Duodenal mucosa (tissue), 2 donors: ENCODE results near the gene GALNT10.
"Not testable (repeated sequence)": the region's sequence is repeated elsewhere in the genome, so short reads cannot be mapped to it uniquely, and the experiment has no call there.

Experiments used
- H3K27ac ChIP-seq: one replicate; pipeline ENCODE4 v1.7.0; 2013; ENCODE audit warnings: low read depth, low read length
- H3K27me3 ChIP-seq, 2 donors: one replicate each; pipeline ENCODE4 v1.7.0; 2013; ENCODE audit warnings: low read length in 2 of 2, control low read depth in 1 of 2; ENCODE audit not compliant: insufficient read depth in 2 of 2, control insufficient read depth in 1 of 2
- H3K36me3 ChIP-seq, 2 donors: one replicate each; pipeline ENCODE4 v1.7.0; 2013; ENCODE audit warnings: low read length in 2 of 2, control low read depth in 1 of 2; ENCODE audit not compliant: insufficient read depth in 2 of 2, control insufficient read depth in 1 of 2
- H3K4me1 ChIP-seq, 2 donors: one replicate each; pipeline ENCODE4 v1.7.0; 2013; ENCODE audit warnings: low read length in 2 of 2, control low read depth in 1 of 2; ENCODE audit not compliant: insufficient read depth in 2 of 2, control insufficient read depth in 1 of 2
- H3K4me3 ChIP-seq, 2 donors: one replicate each; pipeline ENCODE4 v1.7.0; 2013; ENCODE audit warnings: low read length in 2 of 2, low read depth in 1 of 2
- H3K9ac ChIP-seq, 2 donors: one replicate each; pipeline ENCODE4 v1.7.0; 2013; ENCODE audit warnings: low read length in 2 of 2, low read depth in 1 of 2
- H3K9me3 ChIP-seq, 2 donors: one replicate each; pipeline ENCODE4 v1.7.0; 2013; ENCODE audit warnings: low read length in 2 of 2, control low read depth in 1 of 2; ENCODE audit not compliant: control insufficient read depth in 1 of 2

GALNT10 gene

DNA sequence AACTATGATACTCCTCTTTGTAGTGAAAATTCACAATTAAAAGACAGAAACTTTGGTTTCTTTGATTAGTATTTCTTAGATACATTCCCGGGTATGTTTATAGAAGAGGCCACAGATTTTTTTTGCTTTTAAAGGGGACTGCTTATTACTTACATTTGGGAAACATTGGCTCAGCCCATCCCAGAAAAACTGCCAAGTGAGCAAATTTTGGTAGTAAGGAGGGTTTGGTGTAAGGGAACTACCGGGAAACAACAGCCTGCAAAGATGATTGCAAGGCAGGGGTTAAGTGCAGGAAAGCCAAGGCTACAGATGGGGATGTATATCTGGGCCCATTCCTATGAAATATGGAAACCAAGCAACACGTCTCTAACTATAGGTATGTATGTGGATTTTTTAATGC lies 166.4 kb downstream of the GALNT10 start:
- Histone ChIP-seq H3K36me3 (no peaks in the 10 kb centered on the region), H3K27ac (no peak overlapping the region), H3K27me3 (no peaks in the 10 kb centered on the region), H3K4me1 (no peaks in the 10 kb centered on the region), H3K9ac (no peak overlapping the region), H3K4me3 (no peak overlapping the region), H3K9me3 (no peaks in the 10 kb centered on the region)

DNA sequence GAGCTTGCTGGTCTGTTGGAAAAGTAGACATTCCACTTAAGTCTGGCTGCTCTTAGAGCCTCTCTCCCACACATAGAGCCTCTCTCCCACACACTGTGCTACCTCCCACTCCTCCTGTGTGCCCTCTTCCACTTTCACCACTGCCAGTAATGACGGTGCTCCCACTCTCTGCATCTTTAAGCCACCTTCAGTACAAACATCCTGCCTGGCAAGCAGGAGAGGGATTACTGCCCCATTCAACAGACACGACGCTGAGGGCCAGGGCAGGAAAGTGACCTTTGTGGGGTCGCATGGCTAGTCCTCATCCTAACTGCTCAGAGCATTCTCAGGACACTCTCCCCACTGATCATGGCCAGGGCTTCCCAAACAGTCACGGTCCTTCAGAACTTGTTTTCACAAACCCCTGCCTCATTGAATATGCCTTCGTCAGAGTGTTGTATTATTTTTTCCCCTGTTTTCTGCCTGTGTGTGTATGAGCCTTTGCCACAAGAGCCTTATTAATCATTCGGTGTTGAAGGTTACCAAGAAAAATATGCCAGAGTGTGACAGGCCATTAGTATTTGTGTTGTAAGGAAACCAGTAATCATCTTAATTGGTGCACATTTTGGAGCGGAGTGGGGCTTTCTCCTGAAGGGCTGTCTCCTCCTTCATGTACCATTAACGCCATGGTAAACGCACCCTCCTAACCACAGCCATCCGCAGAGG lies 168.1 kb downstream of the GALNT10 start:
- Histone ChIP-seq H3K36me3 (no peaks in the 10 kb centered on the region), H3K4me1 (no peaks in the 10 kb centered on the region), H3K9ac (no peak overlapping the region), H3K9me3 (no peaks in the 10 kb centered on the region), H3K27me3 (no peaks in the 10 kb centered on the region), H3K27ac (no peak overlapping the region), H3K4me3 (no peak overlapping the region)

DNA sequence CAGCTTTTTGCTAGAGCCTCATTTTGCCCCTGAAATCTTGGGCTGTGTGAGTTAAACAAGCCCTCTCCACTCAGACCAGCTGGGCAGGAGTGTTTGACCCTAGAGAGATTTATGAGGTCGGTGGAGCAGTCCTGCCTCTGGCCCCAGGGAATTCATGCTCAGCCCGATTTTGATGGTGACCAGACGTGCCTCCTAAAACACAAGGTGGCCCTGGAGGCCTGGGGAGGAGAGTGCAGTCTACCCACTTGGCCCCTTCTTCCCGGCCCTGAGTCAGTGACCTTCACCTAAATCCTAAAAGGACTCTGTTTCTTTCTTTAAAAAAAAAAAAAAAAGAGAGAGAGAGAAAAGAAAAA lies 168.7 kb downstream of the GALNT10 start:
- no peak overlapping the region for H3K27ac ChIP-seq
- no peak overlapping the region for H3K9ac ChIP-seq
- H3K4me1 ChIP-seq, result no peaks in the 10 kb centered on the region
- no peaks in the 10 kb centered on the region for H3K9me3 ChIP-seq
- H3K27me3 ChIP-seq, result no peaks in the 10 kb centered on the region
- H3K36me3 ChIP-seq, result no peaks in the 10 kb centered on the region
- no peak overlapping the region for H3K4me3 ChIP-seq

DNA sequence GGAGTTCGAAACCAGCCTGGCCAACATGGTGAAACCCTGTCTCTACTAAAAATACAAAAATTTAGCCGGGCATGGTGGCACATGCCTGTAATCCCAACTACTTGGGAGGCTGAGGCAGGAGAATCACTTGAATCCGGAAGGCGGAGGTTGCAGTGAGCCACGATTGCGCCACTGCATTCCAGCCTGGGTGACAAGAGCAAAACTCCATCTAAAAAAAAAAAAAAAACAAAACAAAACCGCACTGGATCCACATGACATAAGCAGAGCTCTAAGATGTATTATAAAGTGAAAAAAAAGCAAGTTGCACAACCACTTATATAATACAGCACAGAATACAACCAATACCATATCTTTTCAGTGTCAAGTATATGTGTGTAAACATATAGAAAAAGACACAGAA lies 169.7 kb downstream of the GALNT10 start:
- H3K4me1 ChIP-seq, H3K4me3 ChIP-seq, H3K36me3 ChIP-seq, H3K9me3 ChIP-seq, H3K27me3 ChIP-seq, H3K9ac ChIP-seq, H3K27ac ChIP-seq: not testable (repeated sequence)

DNA sequence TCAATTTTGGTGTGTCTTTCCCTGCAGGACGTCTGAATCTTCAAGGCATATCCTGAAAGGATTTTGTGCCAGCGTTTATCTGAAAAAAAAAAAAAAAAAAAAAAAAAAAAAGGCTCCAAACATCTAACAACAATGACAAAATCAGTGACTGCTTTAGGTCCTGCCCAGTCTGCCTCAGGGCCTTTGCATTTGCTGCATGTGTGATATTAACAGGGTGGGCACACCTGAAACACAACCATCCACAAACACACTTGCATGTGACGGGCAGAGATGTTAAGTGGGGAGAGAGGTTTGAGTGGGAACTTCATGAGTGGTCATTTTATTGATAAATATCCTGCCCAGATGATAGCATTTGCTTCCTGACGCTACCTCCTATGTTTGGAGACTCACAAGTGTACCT lies 172.9 kb downstream of the GALNT10 start:
- Histone ChIP-seq H3K27ac (no peak overlapping the region), H3K36me3 (no peaks in the 10 kb centered on the region), H3K27me3 (no peaks in the 10 kb centered on the region), H3K4me1 (no peaks in the 10 kb centered on the region), H3K4me3 (no peak overlapping the region), H3K9ac (no peak overlapping the region), H3K9me3 (no peaks in the 10 kb centered on the region)

DNA sequence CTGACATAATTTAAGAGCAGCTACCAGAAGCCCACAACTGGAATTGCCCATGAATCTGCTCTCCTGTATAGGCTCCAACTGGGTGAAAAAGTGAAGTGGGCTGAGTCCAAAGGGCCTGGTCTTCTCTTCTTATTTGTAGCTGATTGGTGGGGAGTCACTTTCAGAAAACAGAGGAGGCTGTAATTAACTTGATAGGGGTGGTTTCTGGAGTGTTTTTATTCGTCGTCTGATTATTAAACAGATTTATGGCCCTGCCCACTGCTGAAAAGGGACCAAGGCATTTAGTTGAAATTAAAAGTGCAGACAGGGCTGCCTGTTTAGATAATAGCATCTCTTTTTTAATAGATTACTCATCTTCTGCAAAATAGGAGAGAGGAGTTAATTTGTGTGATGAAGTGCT lies 174.2 kb downstream of the GALNT10 start:
- Histone ChIP-seq H3K27ac (no peak overlapping the region), H3K9ac (no peak overlapping the region), H3K4me3 (no peak overlapping the region), H3K9me3 (no peaks in the 10 kb centered on the region), H3K36me3 (no peaks in the 10 kb centered on the region), H3K27me3 (no peaks in the 10 kb centered on the region), H3K4me1 (no peaks in the 10 kb centered on the region)

DNA sequence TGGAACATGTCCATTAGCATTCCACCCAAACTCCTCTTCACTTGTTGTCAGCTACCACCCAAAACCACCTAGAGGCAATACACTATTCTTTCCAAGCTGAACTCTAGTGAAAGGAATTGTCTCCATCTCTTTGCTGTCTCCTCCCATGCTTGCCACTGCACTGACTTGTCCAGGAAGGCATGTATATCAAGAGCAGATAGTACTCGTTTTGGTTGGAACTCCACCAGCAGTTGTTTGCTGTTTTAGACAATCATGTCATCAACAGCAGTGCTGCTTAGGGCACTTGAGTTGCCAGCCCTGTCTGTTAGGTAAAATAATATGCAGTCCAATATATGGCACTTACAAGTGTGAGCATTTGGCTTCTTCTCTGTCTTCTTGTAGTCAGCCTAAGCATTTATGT lies 175.3 kb downstream of the GALNT10 start:
- H3K36me3 ChIP-seq, result no peaks in the 10 kb centered on the region
- H3K9ac ChIP-seq, result no peak overlapping the region
- H3K4me1 ChIP-seq, result no peaks in the 10 kb centered on the region
- no peaks in the 10 kb centered on the region for H3K27me3 ChIP-seq
- no peak overlapping the region for H3K27ac ChIP-seq
- no peaks in the 10 kb centered on the region for H3K9me3 ChIP-seq
- H3K4me3 ChIP-seq, result no peak overlapping the region

DNA sequence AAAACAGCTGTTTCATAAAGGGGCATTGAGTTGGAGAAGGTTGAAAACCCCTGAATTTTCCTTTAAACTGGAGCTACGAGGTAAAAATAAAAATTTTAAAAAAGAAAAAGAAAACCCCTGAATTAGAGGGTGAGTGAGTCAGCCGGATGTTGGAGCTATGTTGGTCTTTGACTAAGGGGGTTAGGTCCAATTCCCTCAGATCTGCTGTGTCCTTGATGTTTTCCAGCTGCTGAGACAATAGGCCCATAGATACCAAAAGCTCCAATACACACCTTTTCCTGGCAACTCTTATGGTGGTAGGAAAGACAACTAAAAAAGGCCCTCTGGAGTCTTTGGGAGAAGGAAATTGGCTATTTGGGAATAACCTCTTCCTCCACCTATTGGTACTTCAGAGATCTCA lies 175.8 kb downstream of the GALNT10 start:
- H3K4me1 ChIP-seq, result no peaks in the 10 kb centered on the region
- no peaks in the 10 kb centered on the region for H3K27me3 ChIP-seq
- no peaks in the 10 kb centered on the region for H3K9me3 ChIP-seq
- no peak overlapping the region for H3K9ac ChIP-seq
- no peak overlapping the region for H3K27ac ChIP-seq
- no peak overlapping the region for H3K4me3 ChIP-seq
- H3K36me3 ChIP-seq, result no peaks in the 10 kb centered on the region

DNA sequence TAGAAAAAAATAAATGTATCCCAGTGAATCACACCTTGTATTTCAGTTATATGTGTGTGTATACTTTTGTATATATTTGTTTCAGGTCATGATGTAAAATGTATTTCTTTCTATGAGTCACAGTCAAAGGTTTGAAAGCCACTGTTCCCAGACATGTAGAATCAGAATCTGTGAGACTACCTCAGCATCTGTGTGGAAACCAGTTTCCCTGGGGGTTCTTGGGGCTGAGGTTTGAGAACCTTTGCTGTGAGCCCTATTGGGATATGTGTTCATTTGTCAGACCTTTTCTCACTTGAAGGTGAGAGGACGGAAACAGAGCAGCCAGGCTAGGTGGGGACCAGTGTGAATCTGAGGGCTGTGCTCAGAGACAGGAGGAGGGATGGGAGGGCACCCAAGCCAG lies 176.6 kb downstream of the GALNT10 start:
- H3K36me3 ChIP-seq, result no peaks in the 10 kb centered on the region
- no peaks in the 10 kb centered on the region for H3K4me1 ChIP-seq
- H3K4me3 ChIP-seq, result no peak overlapping the region
- H3K27ac ChIP-seq, result no peak overlapping the region
- H3K9me3 ChIP-seq, result no peaks in the 10 kb centered on the region
- no peaks in the 10 kb centered on the region for H3K27me3 ChIP-seq
- H3K9ac ChIP-seq, result no peak overlapping the region

DNA sequence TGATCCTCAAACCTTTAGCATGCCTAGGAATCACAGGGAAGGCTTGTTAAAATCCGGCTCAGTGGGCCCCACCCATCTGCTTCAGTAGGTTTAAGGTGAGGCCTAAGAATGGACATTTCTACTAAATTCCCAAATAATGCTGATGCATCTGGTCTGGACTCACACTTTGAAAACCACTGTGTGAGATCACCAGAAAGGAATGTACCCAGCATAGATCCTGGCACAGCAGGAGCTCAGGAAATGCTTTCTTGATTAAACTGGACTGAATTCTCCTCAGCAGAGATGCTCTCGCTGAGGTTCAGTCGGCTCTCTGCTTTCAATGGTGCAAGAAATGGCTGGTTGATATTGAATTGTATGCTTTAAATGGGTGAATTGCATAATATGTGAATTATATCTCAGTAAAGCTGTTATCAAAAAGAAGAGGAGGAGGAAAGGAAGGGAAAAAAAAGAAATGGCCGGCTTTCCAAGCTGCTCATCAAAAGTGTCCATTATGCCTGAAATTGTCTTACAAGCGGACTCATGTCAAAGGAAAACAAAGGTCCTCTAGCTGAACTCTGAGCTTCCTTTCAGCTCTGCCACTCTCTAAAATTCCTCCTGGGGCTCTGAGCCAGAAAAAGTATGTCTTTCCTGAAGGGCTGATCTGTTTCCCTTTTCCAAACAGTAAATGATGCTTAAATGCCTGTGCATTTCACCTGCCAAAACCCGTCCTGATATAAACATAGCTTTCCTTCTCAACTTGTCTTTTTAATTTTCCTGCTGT lies 177.7 kb downstream of the GALNT10 start:
- Histone ChIP-seq H3K4me3 (no peak overlapping the region), H3K27ac (no peak overlapping the region), H3K9me3 (no peaks in the 10 kb centered on the region), H3K27me3 (no peaks in the 10 kb centered on the region), H3K36me3 (no peaks in the 10 kb centered on the region), H3K9ac (no peak overlapping the region), H3K4me1 (no peaks in the 10 kb centered on the region)
